T-helper 17 cell (primary cell): ENCODE data around the gene DSP. TPM values are rescaled to one million over a fixed set of nuclear protein-coding genes. Genes with fewer than 3 reads are reported as not detected.

Experiments used
- ATAC-seq: fragments of 150-1000 bp; cut with Tn5 transposase; 2 replicates; pipeline ENCODE4 v1.10.0; 2021; ENCODE audit warnings: mild to moderate bottlenecking, moderate library complexity
- DNase-seq, 3 donors: peaks; one replicate each; pipeline versions ENCODE4 v3.0.0 to v3.0.0-alpha.2; 2020 to 2021
- H3K9me3 ChIP-seq: one replicate; pipeline ENCODE4 v1.7.0; 2013; ENCODE audit warnings: low read length, mild to moderate bottlenecking; ENCODE audit not compliant: control insufficient read depth, poor library complexity, severe bottlenecking
- H3K27ac Mint-ChIP-seq: one replicate; pipeline ENCODE4 v1.8.0; 2022; ENCODE audit warnings: mild to moderate bottlenecking, moderate library complexity, mixed read lengths
- H3K27me3 Mint-ChIP-seq: one replicate; pipeline ENCODE4 v1.8.0; 2022; ENCODE audit warnings: mixed read lengths
- H3K36me3 Mint-ChIP-seq: one replicate; pipeline ENCODE4 v1.8.0; 2022; ENCODE audit warnings: low read depth, mixed read lengths
- H3K4me1 Mint-ChIP-seq: one replicate; pipeline ENCODE4 v1.8.0; 2022; ENCODE audit warnings: mild to moderate bottlenecking, mixed read lengths
- H3K4me3 Mint-ChIP-seq: one replicate; pipeline ENCODE4 v1.8.0; 2022; ENCODE audit warnings: mild to moderate bottlenecking, moderate library complexity, mixed read lengths
- total RNA-seq, 4 donors: library from RNA in 2 of 4; stranded (reverse) in 2 of 4; gene quantifications; one replicate each; pipeline ENCODE4 v1.2.3 and lab custom pipeline; 2022 to 2026

Gene DSP
- total RNA-seq, 2 donors from 2014 or later = 0.05 TPM; not detected in 1

DNA sequence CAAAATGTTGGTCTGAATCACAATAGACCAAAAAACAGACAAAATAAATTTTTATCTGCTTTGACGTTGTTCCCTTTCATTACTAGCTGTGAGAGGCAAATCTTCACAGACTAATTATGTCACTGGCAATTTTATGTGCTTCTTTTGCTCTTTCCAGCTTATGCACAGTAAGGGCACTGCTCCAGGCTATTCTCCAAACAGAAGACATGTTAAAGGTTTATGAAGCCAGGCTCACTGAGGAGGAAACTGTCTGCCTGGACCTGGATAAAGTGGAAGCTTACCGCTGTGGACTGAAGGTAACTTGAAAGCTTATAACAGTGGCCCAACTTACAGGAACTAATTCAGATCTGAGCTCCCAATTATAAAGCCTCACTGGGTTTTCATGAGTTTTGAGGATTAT lies 33.0 kb downstream of the DSP start:
- ATAC-seq (no peak), DNase-seq (no peak)
- no peak overlapping the region for H3K27ac Mint-ChIP-seq
- H3K27me3 Mint-ChIP-seq = peaks cover 54% of the 10 kb centered on the region
- no peak overlapping the region for H3K4me3 Mint-ChIP-seq
- no peaks in the 10 kb centered on the region for H3K9me3 ChIP-seq
- H3K36me3 Mint-ChIP-seq = peaks cover 2% of the 10 kb centered on the region
- no peaks in the 10 kb centered on the region for H3K4me1 Mint-ChIP-seq

DNA sequence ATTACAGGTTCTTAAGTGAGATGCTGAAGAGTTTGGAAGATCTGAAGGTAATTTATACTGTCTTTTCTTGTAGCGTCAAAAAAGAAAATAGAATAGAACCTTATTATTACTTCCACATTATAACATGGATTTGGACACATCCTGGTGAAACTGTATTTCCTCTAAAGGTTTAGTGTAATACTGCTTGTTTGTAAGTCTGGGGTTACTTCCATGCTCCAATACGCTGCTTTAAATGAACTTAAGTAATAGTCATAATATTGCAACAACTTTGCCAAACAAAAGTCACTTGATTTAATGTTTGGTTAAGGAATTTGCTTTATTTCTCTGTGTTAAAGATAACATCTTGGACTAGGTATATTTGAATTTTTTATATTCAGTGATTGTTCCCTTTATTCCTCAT lies 37.0 kb downstream of the DSP start:
- no peak overlapping the region for H3K27ac Mint-ChIP-seq
- no peak for DNase-seq
- no peaks in the 10 kb centered on the region for H3K4me1 Mint-ChIP-seq

DNA sequence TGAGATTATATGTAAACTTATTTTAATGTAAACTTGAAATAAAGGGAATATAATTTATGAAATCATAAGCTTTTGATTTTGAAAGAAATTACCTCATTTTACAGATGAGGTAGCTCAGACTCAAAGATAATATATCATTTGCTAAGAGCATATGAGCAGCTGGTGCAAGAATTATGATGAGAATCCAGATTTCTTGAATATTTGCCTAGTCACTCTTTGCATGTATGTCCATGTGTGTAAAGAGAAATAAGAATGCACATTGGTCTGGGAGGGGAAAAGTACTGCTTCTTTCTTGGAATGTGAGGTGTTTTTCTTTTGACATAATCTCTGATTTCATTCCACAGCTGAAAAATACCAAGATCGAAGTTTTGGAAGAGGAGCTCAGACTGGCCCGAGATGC lies 37.5 kb downstream of the DSP start:
- Mint-ChIP-seq H3K27ac (no peak overlapping the region), H3K4me1 (no peaks in the 10 kb centered on the region), H3K27me3 (peaks cover 17% of the 10 kb centered on the region), H3K36me3 (peaks cover 2% of the 10 kb centered on the region), H3K4me3 (no peak overlapping the region)
- no peaks in the 10 kb centered on the region for H3K9me3 ChIP-seq
- DNase-seq = no peak
- ATAC-seq = no peak

More for the DNA sequence above, 37.0 kb downstream of the DSP start:
- Mint-ChIP-seq H3K36me3 (peaks cover 2% of the 10 kb centered on the region), H3K27me3 (peaks cover 19% of the 10 kb centered on the region), H3K4me3 (no peak overlapping the region)
- no peak for ATAC-seq
- H3K9me3 ChIP-seq = no peaks in the 10 kb centered on the region

DNA sequence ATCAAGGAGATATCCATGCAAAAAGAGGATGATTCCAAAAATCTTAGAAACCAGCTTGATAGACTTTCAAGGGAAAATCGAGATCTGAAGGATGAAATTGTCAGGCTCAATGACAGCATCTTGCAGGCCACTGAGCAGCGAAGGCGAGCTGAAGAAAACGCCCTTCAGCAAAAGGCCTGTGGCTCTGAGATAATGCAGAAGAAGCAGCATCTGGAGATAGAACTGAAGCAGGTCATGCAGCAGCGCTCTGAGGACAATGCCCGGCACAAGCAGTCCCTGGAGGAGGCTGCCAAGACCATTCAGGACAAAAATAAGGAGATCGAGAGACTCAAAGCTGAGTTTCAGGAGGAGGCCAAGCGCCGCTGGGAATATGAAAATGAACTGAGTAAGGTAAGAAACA lies 38.4 kb downstream of the DSP start:
- H3K9me3 ChIP-seq = no peaks in the 10 kb centered on the region
- Mint-ChIP-seq H3K4me3 (no peak overlapping the region), H3K4me1 (no peaks in the 10 kb centered on the region), H3K36me3 (peaks cover 2% of the 10 kb centered on the region), H3K27ac (no peak overlapping the region), H3K27me3 (peaks cover 17% of the 10 kb centered on the region)
- ATAC-seq (no peak), DNase-seq (no peak)

DNA sequence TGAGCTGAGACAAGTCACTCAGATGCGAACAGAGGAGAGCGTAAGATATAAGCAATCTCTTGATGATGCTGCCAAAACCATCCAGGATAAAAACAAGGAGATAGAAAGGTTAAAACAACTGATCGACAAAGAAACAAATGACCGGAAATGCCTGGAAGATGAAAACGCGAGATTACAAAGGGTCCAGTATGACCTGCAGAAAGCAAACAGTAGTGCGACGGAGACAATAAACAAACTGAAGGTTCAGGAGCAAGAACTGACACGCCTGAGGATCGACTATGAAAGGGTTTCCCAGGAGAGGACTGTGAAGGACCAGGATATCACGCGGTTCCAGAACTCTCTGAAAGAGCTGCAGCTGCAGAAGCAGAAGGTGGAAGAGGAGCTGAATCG lies 39.1 kb downstream of the DSP start:
- H3K9me3 ChIP-seq = no peaks in the 10 kb centered on the region
- Mint-ChIP-seq H3K27ac (no peak overlapping the region), H3K4me1 (no peaks in the 10 kb centered on the region), H3K4me3 (no peak overlapping the region), H3K36me3 (peaks cover 2% of the 10 kb centered on the region), H3K27me3 (peaks cover 13% of the 10 kb centered on the region)
- ATAC-seq = no peak
- no peak for DNase-seq

DNA sequence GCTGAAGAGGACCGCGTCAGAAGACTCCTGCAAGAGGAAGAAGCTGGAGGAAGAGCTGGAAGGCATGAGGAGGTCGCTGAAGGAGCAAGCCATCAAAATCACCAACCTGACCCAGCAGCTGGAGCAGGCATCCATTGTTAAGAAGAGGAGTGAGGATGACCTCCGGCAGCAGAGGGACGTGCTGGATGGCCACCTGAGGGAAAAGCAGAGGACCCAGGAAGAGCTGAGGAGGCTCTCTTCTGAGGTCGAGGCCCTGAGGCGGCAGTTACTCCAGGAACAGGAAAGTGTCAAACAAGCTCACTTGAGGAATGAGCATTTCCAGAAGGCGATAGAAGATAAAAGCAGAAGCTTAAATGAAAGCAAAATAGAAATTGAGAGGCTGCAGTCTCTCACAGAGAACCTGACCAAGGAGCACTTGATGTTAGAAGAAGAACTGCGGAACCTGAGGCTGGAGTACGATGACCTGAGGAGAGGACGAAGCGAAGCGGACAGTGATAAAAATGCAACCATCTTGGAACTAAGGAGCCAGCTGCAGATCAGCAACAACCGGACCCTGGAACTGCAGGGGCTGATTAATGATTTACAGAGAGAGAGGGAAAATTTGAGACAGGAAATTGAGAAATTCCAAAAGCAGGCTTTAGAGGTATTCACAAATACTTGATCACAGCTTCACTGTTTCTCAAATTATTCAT lies 39.6 kb downstream of the DSP start:
- H3K27ac Mint-ChIP-seq = no peak overlapping the region
- peaks cover 2% of the 10 kb centered on the region for H3K36me3 Mint-ChIP-seq
- no peak overlapping the region for H3K4me3 Mint-ChIP-seq
- no peaks in the 10 kb centered on the region for H3K9me3 ChIP-seq
- no peaks in the 10 kb centered on the region for H3K4me1 Mint-ChIP-seq
- DNase-seq (no peak), ATAC-seq (no peak)
- H3K27me3 Mint-ChIP-seq = peaks cover 12% of the 10 kb centered on the region

DNA sequence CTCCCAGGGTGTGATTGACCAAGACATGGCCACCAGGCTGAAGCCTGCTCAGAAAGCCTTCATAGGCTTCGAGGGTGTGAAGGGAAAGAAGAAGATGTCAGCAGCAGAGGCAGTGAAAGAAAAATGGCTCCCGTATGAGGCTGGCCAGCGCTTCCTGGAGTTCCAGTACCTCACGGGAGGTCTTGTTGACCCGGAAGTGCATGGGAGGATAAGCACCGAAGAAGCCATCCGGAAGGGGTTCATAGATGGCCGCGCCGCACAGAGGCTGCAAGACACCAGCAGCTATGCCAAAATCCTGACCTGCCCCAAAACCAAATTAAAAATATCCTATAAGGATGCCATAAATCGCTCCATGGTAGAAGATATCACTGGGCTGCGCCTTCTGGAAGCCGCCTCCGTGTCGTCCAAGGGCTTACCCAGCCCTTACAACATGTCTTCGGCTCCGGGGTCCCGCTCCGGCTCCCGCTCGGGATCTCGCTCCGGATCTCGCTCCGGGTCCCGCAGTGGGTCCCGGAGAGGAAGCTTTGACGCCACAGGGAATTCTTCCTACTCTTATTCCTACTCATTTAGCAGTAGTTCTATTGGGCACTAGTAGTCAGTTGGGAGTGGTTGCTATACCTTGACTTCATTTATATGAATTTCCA lies 43.9 kb downstream of the DSP start:
- no peaks in the 10 kb centered on the region for H3K27me3 Mint-ChIP-seq
- no peak overlapping the region for H3K27ac Mint-ChIP-seq
- ATAC-seq (no peak), DNase-seq (no peak)
- H3K4me3 Mint-ChIP-seq = no peak overlapping the region
- peaks cover 16% of the 10 kb centered on the region for H3K4me1 Mint-ChIP-seq
- H3K9me3 ChIP-seq = no peaks in the 10 kb centered on the region
- H3K36me3 Mint-ChIP-seq = peaks cover 2% of the 10 kb centered on the region

DNA sequence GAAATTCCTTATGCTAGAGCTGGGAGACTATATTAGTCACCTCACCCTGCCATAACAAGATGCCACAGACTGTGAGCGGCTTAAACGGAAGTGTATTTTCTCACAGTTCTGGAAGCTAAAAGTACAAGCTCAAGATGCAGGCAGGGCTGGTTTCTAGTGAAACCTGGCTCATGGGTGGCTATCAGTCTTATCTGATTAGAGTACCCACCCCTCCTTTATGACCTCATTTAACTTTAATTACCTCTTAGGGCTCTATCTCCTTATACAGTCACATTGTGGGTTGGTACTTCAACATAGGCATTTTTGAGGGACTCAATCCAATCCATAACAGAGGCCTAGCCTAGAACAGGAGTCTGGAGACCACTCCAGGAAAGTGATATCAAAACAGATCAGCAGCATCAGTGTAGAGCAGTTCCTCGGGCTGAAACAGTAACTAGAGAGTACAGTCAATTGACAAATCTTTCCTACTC lies 46.2 kb downstream of the DSP start:
- Mint-ChIP-seq H3K4me1 (peaks cover 34% of the 10 kb centered on the region), H3K27ac (peak overlapping the region; percentile 32), H3K27me3 (no peaks in the 10 kb centered on the region), H3K4me3 (no peak overlapping the region), H3K36me3 (peaks cover 2% of the 10 kb centered on the region)
- H3K9me3 ChIP-seq = no peaks in the 10 kb centered on the region
- ATAC-seq (no peak), DNase-seq (no peak)

DNA sequence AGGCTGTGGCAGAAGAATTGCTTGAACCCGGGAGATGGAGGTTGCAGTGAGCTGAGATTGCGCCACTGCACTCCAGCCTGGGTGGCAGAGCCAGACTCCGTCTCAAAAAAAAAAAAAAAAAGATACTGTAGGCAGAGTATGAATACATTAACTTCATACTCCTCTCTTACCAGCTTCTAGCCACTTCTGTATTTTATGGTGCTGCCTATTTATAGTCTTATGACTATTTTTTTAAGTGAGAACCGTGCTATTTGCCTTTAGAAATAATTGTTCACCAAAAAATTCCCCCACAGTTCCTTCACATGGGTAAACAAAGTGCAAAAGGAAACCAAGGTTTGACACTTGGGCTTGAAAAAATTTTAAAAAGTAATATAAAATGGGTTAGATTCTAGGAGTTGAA lies 47.0 kb downstream of the DSP start:
- no peaks in the 10 kb centered on the region for H3K9me3 ChIP-seq
- H3K27me3 Mint-ChIP-seq = no peaks in the 10 kb centered on the region
- peaks cover 2% of the 10 kb centered on the region for H3K36me3 Mint-ChIP-seq
- peaks cover 41% of the 10 kb centered on the region for H3K4me1 Mint-ChIP-seq
- no peak overlapping the region for H3K27ac Mint-ChIP-seq
- ATAC-seq (no peak), DNase-seq (no peak)
- H3K4me3 Mint-ChIP-seq = no peak overlapping the region

DNA sequence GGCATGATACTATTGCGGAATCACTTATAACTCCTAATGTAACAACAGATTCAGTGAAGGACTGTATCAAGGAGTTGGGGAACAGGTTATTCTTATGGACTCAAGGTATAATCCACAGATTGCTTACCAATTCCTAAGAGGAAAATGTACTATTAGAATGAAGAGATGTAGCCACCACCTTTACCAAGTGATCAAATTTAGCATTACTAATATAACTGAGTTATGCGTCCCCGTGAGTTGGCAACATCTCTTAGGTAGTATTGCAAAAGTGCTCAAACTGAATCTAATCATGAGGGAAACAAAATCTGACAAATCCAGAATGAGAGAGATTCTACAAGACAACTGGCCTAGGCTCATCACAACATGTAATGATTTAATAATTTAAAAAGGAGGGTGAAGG lies 47.8 kb downstream of the DSP start:
- H3K27ac Mint-ChIP-seq = peak overlapping the region; percentile 95

DNA sequence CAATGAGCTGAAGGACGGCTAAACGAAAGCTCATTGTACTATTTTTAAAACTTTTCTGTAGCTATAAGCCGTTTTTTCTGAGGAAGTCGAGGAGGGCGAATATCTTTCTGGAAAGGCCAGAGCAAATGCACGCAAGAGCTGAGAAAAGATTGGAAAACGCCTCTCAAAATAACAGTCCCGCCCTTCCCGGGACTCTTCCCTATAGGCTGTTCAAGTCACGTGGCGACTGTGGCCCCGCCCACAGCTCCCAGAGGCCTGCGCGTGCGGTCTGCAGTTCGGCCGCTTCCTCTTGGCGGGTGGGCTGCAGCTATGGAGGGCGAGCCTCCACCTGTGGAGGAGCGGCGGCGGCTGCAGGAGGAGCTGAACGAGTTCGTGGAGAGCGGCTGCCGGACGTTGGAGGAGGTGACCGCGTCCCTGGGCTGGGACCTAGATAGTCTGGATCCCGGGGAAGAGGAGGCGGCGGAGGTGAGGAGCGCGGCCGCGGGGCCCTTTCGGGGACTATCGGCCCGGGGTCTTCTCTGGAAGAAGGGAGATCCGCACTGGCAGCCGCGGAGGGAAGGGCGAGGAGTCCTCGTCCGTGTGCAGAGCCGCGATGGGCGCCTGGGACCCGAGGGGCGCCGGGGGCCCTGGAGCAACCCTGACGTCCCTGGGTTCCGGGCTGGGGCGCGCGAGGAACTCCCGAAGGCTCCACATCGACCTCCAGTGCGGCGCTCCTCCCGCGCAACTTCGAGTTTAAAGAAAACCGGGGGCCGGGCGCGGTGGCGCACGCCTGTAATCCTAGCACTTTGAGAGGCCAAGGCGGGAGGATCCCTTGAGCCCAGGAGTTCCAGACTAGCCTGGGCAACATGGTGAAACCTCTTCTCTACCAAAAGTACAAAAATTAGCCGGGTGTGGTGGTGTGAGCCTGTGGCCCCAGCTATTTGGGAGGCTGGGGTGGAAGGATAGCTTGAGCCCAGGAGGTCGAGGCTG lies 48.8 kb downstream of the DSP start, which contains the start of gene SNRNP48:
SNRNP48 (plus strand) TSS at position 250 of the 969 bp plus-strand sequence; CDS start at position 310, 60 bp downstream.
- DNase-seq = peak; percentile 81 to 85 (median 84)
- peaks cover 41% of the 10 kb centered on the region for H3K4me1 Mint-ChIP-seq
- H3K9me3 ChIP-seq = no peaks in the 10 kb centered on the region
- no peaks in the 10 kb centered on the region for H3K27me3 Mint-ChIP-seq
- peaks cover 2% of the 10 kb centered on the region for H3K36me3 Mint-ChIP-seq
- H3K27ac Mint-ChIP-seq = peak within 1 kb of the TSS; percentile 95
- peak within 1 kb of the TSS; percentile 100 for H3K4me3 Mint-ChIP-seq
- ATAC-seq = peak; percentile 99

More for the DNA sequence above, 47.8 kb downstream of the DSP start:
- Mint-ChIP-seq H3K4me3 (peak overlapping the region; percentile 100), H3K36me3 (peaks cover 2% of the 10 kb centered on the region), H3K4me1 (peaks cover 41% of the 10 kb centered on the region), H3K27me3 (no peaks in the 10 kb centered on the region)
- no peak for ATAC-seq
- no peak for DNase-seq
- H3K9me3 ChIP-seq = no peaks in the 10 kb centered on the region

DNA sequence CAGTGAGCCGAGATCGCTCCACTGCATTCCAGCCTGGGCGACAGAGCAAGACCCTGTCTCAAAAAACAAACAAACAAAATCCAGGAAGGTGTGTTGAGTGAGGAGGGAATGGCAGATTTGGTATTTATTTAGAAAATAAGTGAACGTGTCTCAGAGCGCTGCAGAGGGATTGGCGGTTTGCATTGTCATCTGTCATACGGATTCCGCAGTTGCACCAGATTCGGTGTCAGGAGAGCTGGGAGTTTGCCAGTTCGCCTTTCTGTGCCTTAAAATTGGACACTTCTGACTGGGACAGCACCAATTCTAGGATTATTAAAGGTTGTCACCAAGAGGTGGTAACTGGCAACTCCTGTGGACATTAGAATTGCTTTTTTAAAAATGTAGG lies 49.4 kb downstream of the DSP start:
- Mint-ChIP-seq H3K27me3 (no peaks in the 10 kb centered on the region), H3K36me3 (peaks cover 2% of the 10 kb centered on the region), H3K4me1 (peaks cover 41% of the 10 kb centered on the region), H3K27ac (peak overlapping the region; percentile 95), H3K4me3 (peak overlapping the region; percentile 100)
- DNase-seq = no peak
- ATAC-seq = no peak
- no peaks in the 10 kb centered on the region for H3K9me3 ChIP-seq

DNA sequence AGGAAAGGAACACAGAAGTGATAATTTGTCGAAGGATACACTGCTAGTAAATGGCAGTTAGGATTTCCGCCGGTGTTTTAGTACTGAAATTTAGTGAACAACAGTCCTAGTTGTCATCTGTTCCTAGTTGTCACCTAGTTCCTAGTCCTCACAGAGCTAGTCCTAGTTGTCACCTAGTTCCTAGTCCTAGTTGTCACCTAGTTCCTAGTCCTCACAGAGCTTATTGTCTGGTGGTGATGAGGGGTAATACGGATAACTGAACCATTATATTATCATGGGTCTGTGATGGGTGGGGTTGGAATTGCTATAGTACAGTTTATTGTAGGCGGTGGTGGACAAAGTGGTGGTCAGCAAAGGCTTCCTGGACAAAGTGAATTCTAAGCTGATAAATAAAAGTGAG lies 50.3 kb downstream of the DSP start:
- H3K9me3 ChIP-seq = no peaks in the 10 kb centered on the region
- H3K4me3 Mint-ChIP-seq = peak overlapping the region; percentile 67
- ATAC-seq = no peak
- peaks cover 2% of the 10 kb centered on the region for H3K36me3 Mint-ChIP-seq
- DNase-seq = no peak
- peak overlapping the region; percentile 74 for H3K27ac Mint-ChIP-seq
- H3K27me3 Mint-ChIP-seq = no peaks in the 10 kb centered on the region
- peaks cover 41% of the 10 kb centered on the region for H3K4me1 Mint-ChIP-seq
